ENCODE data around the gene PCSK2. TPM values are rescaled to one million over a fixed set of nuclear protein-coding genes. Genes with fewer than 3 reads are reported as not detected.

PCSK2 gene
- total and polyA plus RNA-seq, 10 donors, result 0.06 to 0.17 (median 0.16) TPM; not detected in 3

DNA sequence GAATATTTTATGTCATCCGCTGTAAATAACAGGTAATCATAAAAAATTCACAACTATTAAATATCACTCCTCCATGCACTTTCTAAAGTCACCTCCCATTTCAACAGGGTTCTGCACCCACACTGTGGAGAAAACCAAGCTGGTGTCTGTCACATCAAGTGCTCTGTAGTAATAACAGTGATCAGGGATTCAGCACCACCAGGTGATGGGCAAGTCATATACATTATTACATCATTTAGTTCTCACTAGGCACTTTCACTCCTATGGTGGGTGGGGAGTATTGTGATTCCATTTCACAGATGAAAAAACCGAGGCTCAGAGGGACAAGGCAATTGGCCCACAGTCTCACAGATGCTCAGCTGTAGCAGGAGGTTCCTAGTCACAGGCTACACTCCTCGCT is 295.7 kb downstream of the PCSK2 start:
- H3K27me3 ChIP-seq (replicated peaks in 1 of 7), result no peaks in the 10 kb centered on the region
- TF ChIP-seq POLR2A (IDR thresholded peaks at IDR 0.05) (no peak), POLR2AphosphoS5 (IDR thresholded peaks at IDR 0.05) (no peak)
- TF ChIP-seq, protein P1, sequence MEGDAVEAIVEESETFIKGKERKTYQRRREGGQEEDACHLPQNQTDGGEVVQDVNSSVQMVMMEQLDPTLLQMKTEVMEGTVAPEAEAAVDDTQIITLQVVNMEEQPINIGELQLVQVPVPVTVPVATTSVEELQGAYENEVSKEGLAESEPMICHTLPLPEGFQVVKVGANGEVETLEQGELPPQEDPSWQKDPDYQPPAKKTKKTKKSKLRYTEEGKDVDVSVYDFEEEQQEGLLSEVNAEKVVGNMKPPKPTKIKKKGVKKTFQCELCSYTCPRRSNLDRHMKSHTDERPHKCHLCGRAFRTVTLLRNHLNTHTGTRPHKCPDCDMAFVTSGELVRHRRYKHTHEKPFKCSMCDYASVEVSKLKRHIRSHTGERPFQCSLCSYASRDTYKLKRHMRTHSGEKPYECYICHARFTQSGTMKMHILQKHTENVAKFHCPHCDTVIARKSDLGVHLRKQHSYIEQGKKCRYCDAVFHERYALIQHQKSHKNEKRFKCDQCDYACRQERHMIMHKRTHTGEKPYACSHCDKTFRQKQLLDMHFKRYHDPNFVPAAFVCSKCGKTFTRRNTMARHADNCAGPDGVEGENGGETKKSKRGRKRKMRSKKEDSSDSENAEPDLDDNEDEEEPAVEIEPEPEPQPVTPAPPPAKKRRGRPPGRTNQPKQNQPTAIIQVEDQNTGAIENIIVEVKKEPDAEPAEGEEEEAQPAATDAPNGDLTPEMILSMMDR (IDR thresholded peaks at IDR 0.05 in 8 of 11, conservative IDR thresholded peaks at IDR 0.05 in 3 of 11), result no peak
- no peaks in the 10 kb centered on the region for H3K9me3 ChIP-seq
- H3K4me1 ChIP-seq, result peaks cover 0 to 11% (median 2%) of the 10 kb centered on the region in 6 donors
- no peak overlapping the region for H3K27ac ChIP-seq
- H3K4me3 ChIP-seq, result no peak overlapping the region
- no peaks in the 10 kb centered on the region for H3K36me3 ChIP-seq
- intact Hi-C loops (cut with DNase I; ENCODE audit: low total_unique reads), result no loop called here
- no peak for DNase-seq
- WGBS, 5 donors, result 81 to 91% (median 84%) methylated on average over 3 of the region's 3 CpGs

DNA sequence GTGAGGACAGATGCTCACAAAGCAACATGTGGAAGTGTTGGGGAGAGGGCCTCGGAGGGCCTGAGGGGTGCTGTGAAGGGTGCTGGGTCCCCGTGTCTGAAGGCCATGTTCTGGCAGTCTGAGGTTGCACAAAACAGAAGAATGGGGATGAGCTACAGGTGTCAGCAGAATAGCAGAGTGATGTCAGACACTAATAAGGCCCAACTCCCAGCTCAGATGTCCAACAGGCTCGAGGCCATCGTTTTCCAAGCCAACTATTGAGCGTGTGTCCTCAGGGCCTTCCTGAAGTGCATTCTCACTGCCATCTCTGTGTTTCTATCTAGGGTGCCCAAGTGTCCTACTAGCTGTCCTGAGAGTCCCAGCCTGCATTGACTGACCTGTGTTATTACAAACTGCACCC is 296.5 kb downstream of the PCSK2 start:
- H3K4me1 ChIP-seq, result peaks cover 0 to 10% (median 2%) of the 10 kb centered on the region in 6 donors
- intact Hi-C loops (cut with DNase I; ENCODE audit: low total_unique reads), result no loop called here
- WGBS, 5 donors, result 85 to 93% (median 89%) methylated on average over 5 of the region's 5 CpGs

DNA sequence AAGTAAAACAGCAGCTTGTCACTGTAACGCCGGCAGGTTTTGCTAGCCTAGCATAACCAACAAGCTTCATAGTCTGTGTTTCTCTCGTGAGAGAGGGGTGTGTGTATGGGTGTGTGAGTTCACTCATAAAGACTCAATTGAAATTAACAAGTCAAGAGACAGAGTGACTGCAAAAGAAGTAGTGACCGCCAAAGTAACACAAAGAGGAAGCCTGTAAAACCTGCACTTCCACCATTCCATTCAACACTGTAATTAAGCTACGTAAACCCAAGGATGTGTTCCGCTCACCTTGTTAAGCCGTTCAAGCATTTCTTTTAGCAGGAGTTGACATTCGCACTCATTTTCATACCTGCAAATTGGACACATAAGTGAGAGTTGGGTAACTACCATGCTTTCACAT is 297.7 kb downstream of the PCSK2 start:
- intact Hi-C loops (cut with DNase I; ENCODE audit: low total_unique reads), result no loop called here
- Histone ChIP-seq H3K27ac (no peak overlapping the region), H3K9me3 (no peaks in the 10 kb centered on the region), H3K27me3 (replicated peaks in 1 of 7) (peaks cover 0 to 1% (median 0%) of the 10 kb centered on the region in 7 donors), H3K4me3 (no peak overlapping the region), H3K36me3 (no peaks in the 10 kb centered on the region), H3K4me1 (peaks cover 0 to 10% (median 0%) of the 10 kb centered on the region in 6 donors)
- TF ChIP-seq POLR2AphosphoS5 (IDR thresholded peaks at IDR 0.05) (no peak), POLR2A (IDR thresholded peaks at IDR 0.05) (no peak)
- TF ChIP-seq, protein P1 (IDR thresholded peaks at IDR 0.05 in 8 of 11, conservative IDR thresholded peaks at IDR 0.05 in 3 of 11), result no peak
- WGBS, 5 donors, result 83 to 89% (median 88%) methylated on average over 8 of the region's 8 CpGs
- DNase-seq, result no peak

More for the DNA sequence above, 296.5 kb downstream of the PCSK2 start:
- TF ChIP-seq POLR2A (IDR thresholded peaks at IDR 0.05), result no peak
- DNase-seq, result no peak
- H3K4me3 ChIP-seq, result no peak overlapping the region
- no peaks in the 10 kb centered on the region for H3K9me3 ChIP-seq
- H3K36me3 ChIP-seq, result no peaks in the 10 kb centered on the region
- H3K27ac ChIP-seq, result no peak overlapping the region
- H3K27me3 ChIP-seq (replicated peaks in 1 of 7), result no peaks in the 10 kb centered on the region

DNA sequence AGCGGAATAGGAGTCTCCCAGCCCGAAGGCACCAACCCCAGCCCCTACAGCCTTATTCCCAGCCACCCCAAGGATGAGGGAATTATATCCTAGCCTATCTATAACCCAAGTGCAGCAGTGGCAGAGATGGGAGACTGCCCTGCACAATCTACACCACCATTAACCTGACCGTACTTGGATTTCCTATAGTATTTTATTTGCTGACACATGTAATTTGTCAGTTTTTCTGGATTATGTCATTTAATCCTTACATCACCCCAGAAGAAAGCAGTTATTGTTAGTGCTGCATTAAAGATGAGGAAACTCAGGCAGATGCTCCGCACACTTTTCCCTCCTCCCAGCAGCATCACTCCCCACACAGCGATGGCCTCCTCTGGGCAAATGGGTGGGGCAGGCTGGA is 298.3 kb downstream of the PCSK2 start:
- Histone ChIP-seq H3K36me3 (no peaks in the 10 kb centered on the region), H3K27ac (no peak overlapping the region), H3K27me3 (replicated peaks in 1 of 7) (peaks cover 0 to 7% (median 0%) of the 10 kb centered on the region in 7 donors), H3K9me3 (no peaks in the 10 kb centered on the region), H3K4me1 (peaks cover 0 to 10% (median 0%) of the 10 kb centered on the region in 6 donors), H3K4me3 (no peak overlapping the region)
- no peak for DNase-seq
- intact Hi-C loops (cut with DNase I; ENCODE audit: low total_unique reads), result no loop called here
- 86 to 97% (median 95%) methylated on average over 5 of the region's 5 CpGs for WGBS, 5 donors
- TF ChIP-seq, protein P1 (IDR thresholded peaks at IDR 0.05 in 8 of 11, conservative IDR thresholded peaks at IDR 0.05 in 3 of 11), result no peak
- TF ChIP-seq POLR2A (IDR thresholded peaks at IDR 0.05) (no peak), POLR2AphosphoS5 (IDR thresholded peaks at IDR 0.05) (no peak)

- H3K9me3 ChIP-seq, result no peaks in the 10 kb centered on the region
- H3K36me3 ChIP-seq, result no peaks in the 10 kb centered on the region
- TF ChIP-seq, protein P1 (IDR thresholded peaks at IDR 0.05 in 8 of 11, conservative IDR thresholded peaks at IDR 0.05 in 3 of 11), result no peak
- TF ChIP-seq POLR2A (IDR thresholded peaks at IDR 0.05), result no peak
- no peak for TF ChIP-seq POLR2AphosphoS5 (IDR thresholded peaks at IDR 0.05)
- no peak overlapping the region for H3K4me3 ChIP-seq
- intact Hi-C loops (cut with DNase I; ENCODE audit: low total_unique reads), result no loop called here
- H3K27me3 ChIP-seq (replicated peaks in 1 of 7), result peaks cover 0 to 12% (median 3%) of the 10 kb centered on the region in 7 donors
- H3K27ac ChIP-seq, result no peak overlapping the region
- peaks cover 0 to 9% (median 3%) of the 10 kb centered on the region in 6 donors for H3K4me1 ChIP-seq
- DNase-seq, result no peak
Observed at GRCh38 chr20:17525650-17526049, 298.8 kb downstream of the PCSK2 start.

All from spleen (tissue), 11 donors.